ENCODE data around the gene CA5A.

The CA5A gene

GRCh38 chr16:87838643-87839541 is 97.4 kb downstream of the CA5A start:
- TF ChIP-seq, protein P1, sequence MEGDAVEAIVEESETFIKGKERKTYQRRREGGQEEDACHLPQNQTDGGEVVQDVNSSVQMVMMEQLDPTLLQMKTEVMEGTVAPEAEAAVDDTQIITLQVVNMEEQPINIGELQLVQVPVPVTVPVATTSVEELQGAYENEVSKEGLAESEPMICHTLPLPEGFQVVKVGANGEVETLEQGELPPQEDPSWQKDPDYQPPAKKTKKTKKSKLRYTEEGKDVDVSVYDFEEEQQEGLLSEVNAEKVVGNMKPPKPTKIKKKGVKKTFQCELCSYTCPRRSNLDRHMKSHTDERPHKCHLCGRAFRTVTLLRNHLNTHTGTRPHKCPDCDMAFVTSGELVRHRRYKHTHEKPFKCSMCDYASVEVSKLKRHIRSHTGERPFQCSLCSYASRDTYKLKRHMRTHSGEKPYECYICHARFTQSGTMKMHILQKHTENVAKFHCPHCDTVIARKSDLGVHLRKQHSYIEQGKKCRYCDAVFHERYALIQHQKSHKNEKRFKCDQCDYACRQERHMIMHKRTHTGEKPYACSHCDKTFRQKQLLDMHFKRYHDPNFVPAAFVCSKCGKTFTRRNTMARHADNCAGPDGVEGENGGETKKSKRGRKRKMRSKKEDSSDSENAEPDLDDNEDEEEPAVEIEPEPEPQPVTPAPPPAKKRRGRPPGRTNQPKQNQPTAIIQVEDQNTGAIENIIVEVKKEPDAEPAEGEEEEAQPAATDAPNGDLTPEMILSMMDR (conservative IDR thresholded peaks at IDR 0.05): no peak
- no peak overlapping the region for H3K27ac ChIP-seq
